Left ventricle myocardium inferior (tissue), 1 donor: Measurements from ENCODE around the gene STX4. TPM values are rescaled to one million over a fixed set of nuclear protein-coding genes. Genes with fewer than 3 reads are reported as not detected.

ENCODE experiments used
- DNase-seq: peaks from one replicate; pipeline ENCODE4 v3.0.0-alpha.2; 2020
- H3K27ac ChIP-seq: fragments of 200-600 bp; replicated peaks from 2 replicates; pipeline ENCODE4 v1.8.0; 2021
- H3K27me3 ChIP-seq: fragments of 200-600 bp; 2 replicates; pipeline ENCODE4 v1.8.0; 2021; ENCODE audit warnings: low read depth
- H3K36me3 ChIP-seq: fragments of 200-600 bp; 2 replicates; pipeline ENCODE4 v1.8.0; 2021
- H3K4me1 ChIP-seq: fragments of 200-600 bp; 2 replicates; pipeline ENCODE4 v1.8.0; 2021
- H3K4me3 ChIP-seq: fragments of 200-600 bp; 2 replicates; pipeline ENCODE4 v1.8.0; 2021; ENCODE audit warnings: mild to moderate bottlenecking, moderate library complexity
- H3K9me3 ChIP-seq: fragments of 200-600 bp; replicated peaks from 2 replicates; pipeline ENCODE4 v1.8.0; 2021
- CTCF ChIP-seq: fragments of 200-600 bp; IDR thresholded peaks from 2 replicates; pipeline ENCODE4 v1.8.0; 2021; ENCODE audit warnings: antibody characterized with exemption, mild to moderate bottlenecking, borderline replicate concordance
- intact Hi-C: fragments of 100-400 bp; cut with micrococcal nuclease; formaldehyde crosslinking; loops from one replicate; pipeline ENCODE4 v1.11.0; 2022
- total RNA-seq: library from RNA; stranded (reverse); fragmentation: NEBNext Ultra II Directional; extraction: Animal tissue kit (Norgen Biotek cat#: 25700); gene quantifications from one replicate; pipeline ENCODE4 v1.2.1, GENCODE V29; 2021
- donor health status: DM: no; HTN: yes; CAD: no; lungs with severe emphysema.

The STX4 gene
- total RNA-seq, 1 donor from 2014 or later = 43.1 TPM

- Histone ChIP-seq H3K4me3 (no peak overlapping the region), H3K27ac (no peak overlapping the region), H3K36me3 (peaks cover 83% of the 10 kb centered on the region), H3K9me3 (no peaks in the 10 kb centered on the region), H3K4me1 (peaks cover 20% of the 10 kb centered on the region), H3K27me3 (no peaks in the 10 kb centered on the region)
- intact Hi-C loops = no loop called here
- no peak for DNase-seq
- TF ChIP-seq CTCF = no peak
Measured at GRCh38 chr16:31083081-31083480, 49.7 kb downstream of the STX4 start.

GRCh38 chr16:31083556-31083955 lies 50.2 kb downstream of the STX4 start:
- H3K4me3 ChIP-seq = no peak overlapping the region
- no peak overlapping the region for H3K27ac ChIP-seq
- TF ChIP-seq CTCF = no peak
- DNase-seq = no peak
- intact Hi-C loops = no loop called here
- H3K9me3 ChIP-seq = no peaks in the 10 kb centered on the region
- no peaks in the 10 kb centered on the region for H3K27me3 ChIP-seq
- H3K36me3 ChIP-seq = peaks cover 81% of the 10 kb centered on the region
- peaks cover 20% of the 10 kb centered on the region for H3K4me1 ChIP-seq

GRCh38 chr16:31083981-31084380 lies 50.6 kb downstream of the STX4 start:
- Histone ChIP-seq H3K36me3 (peaks cover 81% of the 10 kb centered on the region), H3K27ac (no peak overlapping the region), H3K4me1 (peaks cover 20% of the 10 kb centered on the region), H3K27me3 (no peaks in the 10 kb centered on the region), H3K4me3 (no peak overlapping the region), H3K9me3 (no peaks in the 10 kb centered on the region)
- no peak for DNase-seq
- no peak for TF ChIP-seq CTCF
- intact Hi-C loops = no loop called here

GRCh38 chr16:31084584-31085302 lies 51.4 kb downstream of the STX4 start:
- TF ChIP-seq CTCF = no peak
- Histone ChIP-seq H3K27me3 (no peaks in the 10 kb centered on the region), H3K27ac (no peak overlapping the region), H3K4me1 (peaks cover 20% of the 10 kb centered on the region), H3K9me3 (no peaks in the 10 kb centered on the region), H3K4me3 (no peak overlapping the region), H3K36me3 (peaks cover 80% of the 10 kb centered on the region)
- no peak for DNase-seq
- intact Hi-C loops = no loop called here

- Histone ChIP-seq H3K4me3 (no peak overlapping the region), H3K27ac (no peak overlapping the region), H3K4me1 (peaks cover 20% of the 10 kb centered on the region), H3K27me3 (no peaks in the 10 kb centered on the region), H3K36me3 (peaks cover 76% of the 10 kb centered on the region), H3K9me3 (no peaks in the 10 kb centered on the region)
- TF ChIP-seq CTCF = no peak
- DNase-seq = no peak
- intact Hi-C loops = no loop called here
Measured at GRCh38 chr16:31085411-31085810, 52.1 kb downstream of the STX4 start.
